GM21737 (cell line): Measurements from ENCODE around the gene INTS1.

Experiments used
- ATAC-seq: cut with Tn5 transposase; IDR thresholded peaks from one replicate; pipeline ENCODE4 v1.9.1; 2021; ENCODE audit warnings: mild to moderate bottlenecking, moderate library complexity; ENCODE audit not compliant: unreplicated experiment

INTS1 gene

GRCh38 chr7:1434891-1435670 is 69.1 kb downstream of the INTS1 start:
- ATAC-seq, result no peak

- no peak for ATAC-seq
Measured at GRCh38 chr7:1434165-1434718, 69.9 kb downstream of the INTS1 start.

- no peak for ATAC-seq
Measured at GRCh38 chr7:1433128-1433920, 70.9 kb downstream of the INTS1 start.

GRCh38 chr7:1432411-1433082 is 71.6 kb downstream of the INTS1 start:
- ATAC-seq, result no peak

- ATAC-seq, result no peak
Measured at GRCh38 chr7:1431634-1432380, 72.4 kb downstream of the INTS1 start.

GRCh38 chr7:1431226-1431625 is 73.0 kb downstream of the INTS1 start:
- no peak for ATAC-seq

- ATAC-seq, result no peak
Measured at GRCh38 chr7:1430056-1430845, 73.9 kb downstream of the INTS1 start.

GRCh38 chr7:1428941-1429501 is 75.2 kb downstream of the INTS1 start:
- ATAC-seq, result no peak

- ATAC-seq, result no peak
Measured at GRCh38 chr7:1427064-1427657, 77.0 kb downstream of the INTS1 start.

- ATAC-seq, result no peak
Measured at GRCh38 chr7:1426474-1426873, 77.7 kb downstream of the INTS1 start.

GRCh38 chr7:1425292-1426136 is 78.7 kb downstream of the INTS1 start:
- no peak for ATAC-seq

GRCh38 chr7:1424041-1424440 is 80.1 kb downstream of the INTS1 start:
- ATAC-seq, result no peak

- no peak for ATAC-seq
Measured at GRCh38 chr7:1423264-1423811, 80.9 kb downstream of the INTS1 start.

- ATAC-seq, result no peak
Measured at GRCh38 chr7:1422512-1423263, 81.5 kb downstream of the INTS1 start.

GRCh38 chr7:1421946-1422345 is 82.2 kb downstream of the INTS1 start:
- ATAC-seq, result no peak

- no peak for ATAC-seq
Measured at GRCh38 chr7:1421020-1421790, 83.0 kb downstream of the INTS1 start.
